Testis (tissue), 3 donors: ENCODE data around the gene FAM78B. TPM values are rescaled to one million over a fixed set of nuclear protein-coding genes. Genes with fewer than 3 reads are reported as not detected.

Source experiments
- DNase-seq: peaks from one replicate; pipeline ENCODE4 v3.0.0-alpha.2; 2019
- H3K27ac ChIP-seq, 2 donors: fragments of 200-600 bp; sonication (generic); one replicate each; pipeline ENCODE4 v1.5.1; 2019
- H3K27me3 ChIP-seq: fragments of 200-600 bp; sonication (generic); one replicate; pipeline ENCODE4 v1.5.1; 2019
- H3K36me3 ChIP-seq: fragments of 200-600 bp; sonication (generic); one replicate; pipeline ENCODE4 v1.5.1; 2017; ENCODE audit warnings: low read depth; ENCODE audit errors: missing control alignments
- H3K4me1 ChIP-seq: fragments of 200-600 bp; sonication (generic); one replicate; pipeline ENCODE4 v1.5.1; 2019
- H3K4me3 ChIP-seq, 2 donors: fragments of 200-600 bp; sonication (generic); one replicate each; pipeline ENCODE4 v1.5.1; 2017 to 2019
- H3K9me3 ChIP-seq: fragments of 200-600 bp; sonication (generic); one replicate; pipeline ENCODE4 v1.5.1; 2017
- CTCF ChIP-seq, 3 experiments: fragments of 450-650 bp in 2 of 3; fragments of 200-600 bp in 1 of 3; sonication (generic) in 1 of 3; IDR thresholded peaks; one replicate each; pipeline ENCODE4 v1.5.1; 2016 to 2019; ENCODE audit warnings: antibody characterized with exemption in 3 of 3, mild to moderate bottlenecking in 2 of 3, moderate library complexity in 1 of 3
- POLR2A ChIP-seq: fragments of 450-650 bp; IDR thresholded peaks from one replicate; pipeline ENCODE4 v1.6.1; 2017; ENCODE audit warnings: antibody characterized with exemption, mild to moderate bottlenecking, moderate library complexity
- WGBS, 2 donors: methylation state at CpG; one replicate each; pipeline ENCODE4 v1.1.5; 2018; 5-methylcytosine and 5-hydroxymethylcytosine counted together
- intact Hi-C: fragments of 100-400 bp; cut with DNase I; formaldehyde crosslinking; loops from one replicate; pipeline ENCODE4 v1.15.1; 2023; ENCODE audit warnings: low total_unique reads
- polyA plus RNA-seq: library from polyadenylated mRNA; stranded (reverse); fragments of 350-450 nt; fragmentation: Illumina TruSeq; extraction: RNeasy Lipid Tissue Mini Kit (QIAGEN cat#74804); gene quantifications from one replicate; pipeline ENCODE4 v1.2.3, GENCODE V29; 2014; ENCODE audit warnings: low read depth, low replicate concordance; ENCODE audit not compliant: insufficient read depth
- total RNA-seq, 2 donors: library from RNA; depleted of rRNA; stranded (reverse); fragments of >200 nt; gene quantifications; one replicate each; pipeline ENCODE4 v1.2.3, GENCODE V29; 2016

Gene FAM78B
- total and polyA plus RNA-seq, 3 donors from 2014 or later: 5.0 to 19.8 (median 13.9) TPM

GRCh38 chr1:166032572-166033371, 134.0 kb downstream of the FAM78B start:
- intact Hi-C loops: no loop called here
- Histone ChIP-seq H3K27me3 (no peaks in the 10 kb centered on the region), H3K9me3 (no peaks in the 10 kb centered on the region), H3K4me3 (no peak overlapping the region), H3K27ac (no peak overlapping the region), H3K4me1 (no peaks in the 10 kb centered on the region), H3K36me3 (no peaks in the 10 kb centered on the region)
- DNase-seq: peak; percentile 15
- 52 to 60% methylated on average over 11 of the region's 11 CpGs for WGBS, 2 donors
- TF ChIP-seq CTCF (IDR thresholded peaks at IDR 0.05): no peak
- TF ChIP-seq POLR2A: no peak

- WGBS, 2 donors: 90 to 92% methylated on average over 1 of the region's 1 CpG
- Histone ChIP-seq H3K27me3 (no peaks in the 10 kb centered on the region), H3K36me3 (no peaks in the 10 kb centered on the region), H3K4me3 (no peak overlapping the region), H3K27ac (no peak overlapping the region), H3K9me3 (no peaks in the 10 kb centered on the region), H3K4me1 (no peaks in the 10 kb centered on the region)
- DNase-seq: no peak
- intact Hi-C loops: no loop called here
- TF ChIP-seq POLR2A: no peak
- TF ChIP-seq CTCF (IDR thresholded peaks at IDR 0.05): no peak
Observed at GRCh38 chr1:166031932-166032571, 134.7 kb downstream of the FAM78B start.

GRCh38 chr1:166029196-166029945, 137.4 kb downstream of the FAM78B start:
- Histone ChIP-seq H3K27ac (no peak overlapping the region), H3K4me1 (no peaks in the 10 kb centered on the region), H3K36me3 (no peaks in the 10 kb centered on the region), H3K9me3 (no peaks in the 10 kb centered on the region), H3K4me3 (no peak overlapping the region), H3K27me3 (no peaks in the 10 kb centered on the region)
- DNase-seq: no peak
- intact Hi-C loops: no loop called here
- no peak for TF ChIP-seq POLR2A
- no peak for TF ChIP-seq CTCF (IDR thresholded peaks at IDR 0.05)
- WGBS, 2 donors: 28 to 61% methylated on average over 3 to 4 of the region's 4 CpGs

- H3K9me3 ChIP-seq: no peaks in the 10 kb centered on the region
- TF ChIP-seq POLR2A: no peak
- no peak for TF ChIP-seq CTCF (IDR thresholded peaks at IDR 0.05)
- no peak overlapping the region for H3K27ac ChIP-seq
- no peaks in the 10 kb centered on the region for H3K27me3 ChIP-seq
- no peaks in the 10 kb centered on the region for H3K4me1 ChIP-seq
- DNase-seq: no peak
- intact Hi-C loops: no loop called here
- H3K4me3 ChIP-seq: no peak overlapping the region
- H3K36me3 ChIP-seq: no peaks in the 10 kb centered on the region
- 75 to 80% methylated on average over 1 of the region's 1 CpG for WGBS, 2 donors
Observed at GRCh38 chr1:166026555-166026954, 140.2 kb downstream of the FAM78B start.
